GM12878 (cell line): ENCODE results near the gene DFFA. TPM values are rescaled to one million over a fixed set of nuclear protein-coding genes. Genes with fewer than 3 reads are reported as not detected.

Source experiments
- ATAC-seq: fragments of 200-7000 bp; cut with Tn5 transposase; 3 replicates; pipeline ENCODE4 v1.9.1; 2020; ENCODE audit warnings: mild to moderate bottlenecking, moderate library complexity
- BruUV-seq: library from RNA; stranded (reverse); fragments of 400-500 nt; replicated peaks from 2 replicates; lab custom pipeline; 2021; lab: Mats Ljungman, UMichigan
- CTCF ChIA-PET: fragments of 300-600 bp; sonication (Branson Sonifier 250); formaldehyde crosslinking; extraction: SDS; loops from one replicate; lab custom pipeline; 2021; ENCODE audit warnings: inconsistent platforms; lab: Yijun Ruan, JAX
- POLR2A ChIA-PET: fragments of 350-600 bp; formaldehyde crosslinking; extraction: SDS; loops from one replicate; lab custom pipeline; 2021; ENCODE audit warnings: inconsistent platforms; lab: Charles Lee
- RAD21 ChIA-PET: fragments of 300-600 bp; sonication (Branson Sonifier 250); formaldehyde crosslinking; loops from one replicate; lab custom pipeline; 2023; ENCODE audit warnings: antibody characterized with exemption; ENCODE audit not compliant: unreplicated experiment; lab: Charles Lee
- SMC1A ChIA-PET: fragments of 300-600 bp; sonication (Branson Sonifier 250); formaldehyde crosslinking; loops from one replicate; lab custom pipeline; 2023; ENCODE audit not compliant: unreplicated experiment, uncharacterized antibody; lab: Charles Lee
- DNase-seq: peaks from one replicate; pipeline ENCODE4 v3.0.0-alpha.2; 2011; ENCODE audit warnings: low read depth, low spot score
- FAIRE-seq: peaks from 3 replicates; lab custom pipeline; 2011; peaks lifted over from hg19 to GRCh38; lab: Jason Lieb, UNC
- H2AFZ ChIP-seq: 2 replicates; pipeline ENCODE4 v1.6.0; 2011; ENCODE audit warnings: low read depth, low read length, control low read depth; ENCODE audit not compliant: control insufficient read depth
- H3K27ac ChIP-seq: 2 replicates; pipeline ENCODE4 v1.5.1; 2011; ENCODE audit warnings: control low read depth; ENCODE audit not compliant: control insufficient read depth, insufficient read depth
- H3K27me3 ChIP-seq, 2 experiments: replicated peaks in 1 of 2; 2 replicates each; pipeline versions ENCODE4 v1.6.0 to v1.6.1; 2011; ENCODE audit warnings: low read length in 1 of 2; ENCODE audit not compliant: control insufficient read depth in 2 of 2, insufficient read depth in 2 of 2
- H3K36me3 ChIP-seq, 2 experiments: 2 replicates each; pipeline ENCODE4 v1.5.1; 2011; ENCODE audit warnings: low read length in 1 of 2; ENCODE audit not compliant: control insufficient read depth in 2 of 2, insufficient read depth in 2 of 2
- H3K4me1 ChIP-seq: 2 replicates; pipeline ENCODE4 v1.6.1; 2011; ENCODE audit warnings: mild to moderate bottlenecking, low read length, moderate library complexity, mixed read lengths; ENCODE audit not compliant: control insufficient read depth, insufficient read depth
- H3K4me2 ChIP-seq: 2 replicates; pipeline ENCODE4 v1.6.0; 2011; ENCODE audit warnings: control low read depth; ENCODE audit not compliant: control insufficient read depth, insufficient read depth
- H3K4me3 ChIP-seq: fragments of 200-600 bp; sonication (generic); 2 replicates; pipeline ENCODE4 v1.5.1; 2016
- H3K79me2 ChIP-seq: 2 replicates; pipeline ENCODE4 v1.6.0; 2011; ENCODE audit warnings: low read length; ENCODE audit not compliant: control insufficient read depth, insufficient read depth
- H3K9ac ChIP-seq: 2 replicates; pipeline ENCODE4 v1.8.0; 2011; ENCODE audit warnings: low read length, control low read depth, mixed read lengths; ENCODE audit not compliant: control insufficient read depth, insufficient read depth
- H3K9me3 ChIP-seq: replicated peaks from 3 replicates; pipeline ENCODE4 v1.5.1; 2011; ENCODE audit warnings: mild to moderate bottlenecking, low read length; ENCODE audit not compliant: control insufficient read depth, insufficient read depth
- H4K20me1 ChIP-seq: 2 replicates; pipeline ENCODE4 v1.6.0; 2011; ENCODE audit not compliant: control insufficient read depth, insufficient read depth
- CBFB ChIP-seq: IDR thresholded peaks from 2 replicates; pipeline ENCODE4 v1.6.1; 2016; ENCODE audit warnings: antibody characterized with exemption, low read depth
- HDAC6 ChIP-seq: fragments of 200-600 bp; sonication (generic); IDR thresholded peaks from one replicate; pipeline ENCODE4 v1.8.0; 2017; ENCODE audit warnings: antibody characterized with exemption; ENCODE audit not compliant: unreplicated experiment
- KAT2A ChIP-seq: conservative IDR thresholded peaks from 2 replicates; pipeline ENCODE4 v1.6.1; 2011; ENCODE audit warnings: low read depth, low read length; ENCODE audit not compliant: control insufficient read depth
- MXI1 ChIP-seq: fragments of 150-350 bp; IDR thresholded peaks from 2 replicates; pipeline ENCODE4 v1.6.1; 2011; ENCODE audit warnings: low read depth, mild to moderate bottlenecking, inconsistent platforms, low read length, improper control_type of control experiment
- MYB ChIP-seq: fragments of 150-350 bp; IDR thresholded peaks from 2 replicates; pipeline ENCODE4 v1.6.1; 2014; ENCODE audit warnings: mild to moderate bottlenecking, low read depth, low read length, borderline replicate concordance
- NR2C2 ChIP-seq: IDR thresholded peaks from 2 replicates; pipeline ENCODE4 v1.6.1; 2011; ENCODE audit warnings: borderline replicate concordance, low read depth; ENCODE audit not compliant: control insufficient read depth, insufficient read length
- PML ChIP-seq: IDR thresholded peaks from 2 replicates; pipeline ENCODE4 v1.6.1; 2012; ENCODE audit warnings: low read length, inconsistent platforms
- ZNF274 ChIP-seq: IDR thresholded peaks from one replicate; pipeline ENCODE4 v1.8.0; 2011; ENCODE audit not compliant: insufficient read length, insufficient read depth
- WGBS: methylation state at CpG from one replicate; pipeline ENCODE4 v1.1.6; 2016; ENCODE audit warnings: low lambda C conversion rate; ENCODE audit not compliant: insufficient replicate concordance, insufficient coverage; ENCODE audit errors: missing lambda C conversion rate; 5-methylcytosine and 5-hydroxymethylcytosine counted together
- in situ Hi-C: fragments of 300-500 bp; cut with MboI; formaldehyde crosslinking; loops from 9 replicates; pipeline ENCODE4 v1.14.3; 2018; ENCODE audit warnings: mixed read lengths
- intact Hi-C: fragments of 100-400 bp; cut with micrococcal nuclease; formaldehyde crosslinking; loops from one replicate; pipeline ENCODE4 v1.14.2; 2022; ENCODE audit not compliant: unreplicated experiment
- polyA plus RNA-seq, 11 experiments: library from polyadenylated mRNA; depleted of rRNA in 4 of 11; unstranded in 6 of 11; stranded (reverse) in 5 of 11; fragments of >200 nt; fragmentation: Nextera tagmentation in 4 of 11; fragmentation: Illumina TruSeq in 1 of 11; extraction: Ambion mirVana in 4 of 11; extraction: Trizol in 1 of 11; gene quantifications; 1 replicate in 1 of 11; 2 replicates in 10 of 11; pipeline versions ENCODE4 v1.2.1 to v1.2.3, GENCODE V29; 2011 to 2016; ENCODE audit warnings: inconsistent platforms in 2 of 11, missing spikeins in 2 of 11, low read depth in 1 of 11
- total RNA-seq, 4 experiments: library from RNA; depleted of rRNA in 3 of 4; stranded (reverse); fragments of >200 nt in 3 of 4; fragmentation: Illumina TruSeq in 1 of 4; extraction: Trizol in 1 of 4; gene quantifications; 2 replicates each; pipeline versions ENCODE4 v1.2.1 to v1.2.3, GENCODE V29; 2013 to 2021
- TF ChIP-seq, protein P1 (sequence below): fragments of 150-350 bp; IDR thresholded peaks from 2 replicates; pipeline ENCODE4 v1.6.1; 2016; ENCODE audit warnings: low read depth, low read length
- TF ChIP-seq, protein P2 (sequence below): IDR thresholded peaks from 2 replicates; pipeline ENCODE4 v1.6.1; 2012; ENCODE audit warnings: low read depth, low read length, improper control_type of control experiment
- TF ChIP-seq, protein P3 (sequence below): fragments of 450-650 bp; IDR thresholded peaks from 2 replicates; pipeline ENCODE4 v1.6.1; 2017; ENCODE audit warnings: mild to moderate bottlenecking, moderate library complexity
- TF ChIP-seq, protein P4 (sequence below): IDR thresholded peaks from 2 replicates; pipeline ENCODE4 v1.6.1; 2012; ENCODE audit warnings: low read depth, low read length, improper control_type of control experiment

Gene DFFA
- total and polyA plus RNA-seq, 10 of the 15 experiments (the other 5 are each of a cell fraction or from before 2014, with no cell fraction given) = 37.4 to 83.8 (median 52.4) TPM

DNA sequence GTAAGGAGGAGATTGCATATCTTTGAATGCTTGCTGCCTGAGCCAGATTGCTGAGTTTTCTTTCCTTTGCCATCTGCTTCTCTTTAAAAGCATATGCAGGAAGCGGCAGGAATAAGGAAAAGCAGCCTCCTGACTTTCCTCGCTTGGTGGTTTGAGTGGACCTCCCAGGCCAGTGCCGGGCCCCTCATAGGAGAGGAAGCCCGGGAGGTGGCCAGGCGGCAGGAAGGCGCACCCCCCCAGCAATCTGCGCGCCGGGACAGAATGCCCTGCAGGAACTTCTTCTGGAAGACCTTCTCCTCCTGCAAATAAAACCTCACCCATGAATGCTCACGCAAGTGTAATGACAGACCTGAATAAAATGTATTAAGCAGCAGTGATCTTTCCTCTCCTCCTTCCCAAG, 21.0 kb downstream of the DFFA start (continued):
- TF ChIP-seq, protein P1, sequence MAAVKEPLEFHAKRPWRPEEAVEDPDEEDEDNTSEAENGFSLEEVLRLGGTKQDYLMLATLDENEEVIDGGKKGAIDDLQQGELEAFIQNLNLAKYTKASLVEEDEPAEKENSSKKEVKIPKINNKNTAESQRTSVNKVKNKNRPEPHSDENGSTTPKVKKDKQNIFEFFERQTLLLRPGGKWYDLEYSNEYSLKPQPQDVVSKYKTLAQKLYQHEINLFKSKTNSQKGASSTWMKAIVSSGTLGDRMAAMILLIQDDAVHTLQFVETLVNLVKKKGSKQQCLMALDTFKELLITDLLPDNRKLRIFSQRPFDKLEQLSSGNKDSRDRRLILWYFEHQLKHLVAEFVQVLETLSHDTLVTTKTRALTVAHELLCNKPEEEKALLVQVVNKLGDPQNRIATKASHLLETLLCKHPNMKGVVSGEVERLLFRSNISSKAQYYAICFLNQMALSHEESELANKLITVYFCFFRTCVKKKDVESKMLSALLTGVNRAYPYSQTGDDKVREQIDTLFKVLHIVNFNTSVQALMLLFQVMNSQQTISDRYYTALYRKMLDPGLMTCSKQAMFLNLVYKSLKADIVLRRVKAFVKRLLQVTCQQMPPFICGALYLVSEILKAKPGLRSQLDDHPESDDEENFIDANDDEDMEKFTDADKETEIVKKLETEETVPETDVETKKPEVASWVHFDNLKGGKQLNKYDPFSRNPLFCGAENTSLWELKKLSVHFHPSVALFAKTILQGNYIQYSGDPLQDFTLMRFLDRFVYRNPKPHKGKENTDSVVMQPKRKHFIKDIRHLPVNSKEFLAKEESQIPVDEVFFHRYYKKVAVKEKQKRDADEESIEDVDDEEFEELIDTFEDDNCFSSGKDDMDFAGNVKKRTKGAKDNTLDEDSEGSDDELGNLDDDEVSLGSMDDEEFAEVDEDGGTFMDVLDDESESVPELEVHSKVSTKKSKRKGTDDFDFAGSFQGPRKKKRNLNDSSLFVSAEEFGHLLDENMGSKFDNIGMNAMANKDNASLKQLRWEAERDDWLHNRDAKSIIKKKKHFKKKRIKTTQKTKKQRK = no peak
- TF ChIP-seq MXI1 (no peak), HDAC6 (no peak)
- TF ChIP-seq, protein P2, sequence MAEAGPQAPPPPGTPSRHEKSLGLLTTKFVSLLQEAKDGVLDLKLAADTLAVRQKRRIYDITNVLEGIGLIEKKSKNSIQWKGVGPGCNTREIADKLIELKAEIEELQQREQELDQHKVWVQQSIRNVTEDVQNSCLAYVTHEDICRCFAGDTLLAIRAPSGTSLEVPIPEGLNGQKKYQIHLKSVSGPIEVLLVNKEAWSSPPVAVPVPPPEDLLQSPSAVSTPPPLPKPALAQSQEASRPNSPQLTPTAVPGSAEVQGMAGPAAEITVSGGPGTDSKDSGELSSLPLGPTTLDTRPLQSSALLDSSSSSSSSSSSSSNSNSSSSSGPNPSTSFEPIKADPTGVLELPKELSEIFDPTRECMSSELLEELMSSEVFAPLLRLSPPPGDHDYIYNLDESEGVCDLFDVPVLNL = no peak

DNA sequence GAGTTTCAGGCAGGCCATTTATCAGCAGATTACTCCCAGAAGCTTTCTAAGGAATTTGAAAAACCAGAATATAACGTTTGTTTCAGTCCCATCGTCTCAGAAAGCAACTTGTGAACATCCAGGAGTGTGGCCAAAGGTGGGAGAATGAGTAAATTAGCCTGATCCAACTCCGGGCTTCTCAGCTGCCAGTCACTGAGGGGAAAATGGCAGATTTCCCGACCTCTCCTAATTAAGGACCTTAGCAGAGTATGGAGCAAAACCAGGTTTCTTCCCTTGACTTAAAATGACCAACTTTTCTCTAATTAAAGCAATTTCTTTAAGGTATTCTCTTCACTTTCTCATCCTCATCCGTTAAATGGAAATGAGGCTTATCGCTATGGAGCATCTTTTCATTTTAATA, 21.5 kb downstream of the DFFA start:
- Histone ChIP-seq H2AFZ (no peak overlapping the region), H3K9me3 (no peaks in the 10 kb centered on the region; the same call in 2 of the 3 replicates), H3K79me2 (no peaks in the 10 kb centered on the region), H3K27ac (no peak overlapping the region), H3K36me3 (no peaks in the 10 kb centered on the region), H3K4me2 (no peak overlapping the region), H3K4me3 (no peak overlapping the region), H3K4me1 (no peaks in the 10 kb centered on the region), H4K20me1 (no peaks in the 10 kb centered on the region), H3K27me3 (no peaks in the 10 kb centered on the region), H3K9ac (no peak overlapping the region)
- DNase-seq (no peak), ATAC-seq (no peak), FAIRE-seq (no peak)
- POLR2A ChIA-PET = interaction anchor here (0.6 kb wide), 1 partner anchor 37 kb away, joined by 3 read pairs; no protein-coding TSS in a partner anchor
- in situ Hi-C loops = no loop called here
- no TSS peak for BruUV-seq
- RAD21 ChIA-PET = no interaction called here
- intact Hi-C loops = no loop called here
- 64% methylated on average over 6 of the region's 6 CpGs for WGBS
- SMC1A ChIA-PET = interaction anchor here (0.5 kb wide), 1 partner anchor 15 kb away, joined by 3 read pairs; no protein-coding TSS in a partner anchor
- CTCF ChIA-PET = no interaction called here
- TF ChIP-seq ZNF274 (no peak), NR2C2 (no peak), CBFB (no peak), PML (no peak), KAT2A (no peak), MYB (no peak)
- TF ChIP-seq, protein P3, sequence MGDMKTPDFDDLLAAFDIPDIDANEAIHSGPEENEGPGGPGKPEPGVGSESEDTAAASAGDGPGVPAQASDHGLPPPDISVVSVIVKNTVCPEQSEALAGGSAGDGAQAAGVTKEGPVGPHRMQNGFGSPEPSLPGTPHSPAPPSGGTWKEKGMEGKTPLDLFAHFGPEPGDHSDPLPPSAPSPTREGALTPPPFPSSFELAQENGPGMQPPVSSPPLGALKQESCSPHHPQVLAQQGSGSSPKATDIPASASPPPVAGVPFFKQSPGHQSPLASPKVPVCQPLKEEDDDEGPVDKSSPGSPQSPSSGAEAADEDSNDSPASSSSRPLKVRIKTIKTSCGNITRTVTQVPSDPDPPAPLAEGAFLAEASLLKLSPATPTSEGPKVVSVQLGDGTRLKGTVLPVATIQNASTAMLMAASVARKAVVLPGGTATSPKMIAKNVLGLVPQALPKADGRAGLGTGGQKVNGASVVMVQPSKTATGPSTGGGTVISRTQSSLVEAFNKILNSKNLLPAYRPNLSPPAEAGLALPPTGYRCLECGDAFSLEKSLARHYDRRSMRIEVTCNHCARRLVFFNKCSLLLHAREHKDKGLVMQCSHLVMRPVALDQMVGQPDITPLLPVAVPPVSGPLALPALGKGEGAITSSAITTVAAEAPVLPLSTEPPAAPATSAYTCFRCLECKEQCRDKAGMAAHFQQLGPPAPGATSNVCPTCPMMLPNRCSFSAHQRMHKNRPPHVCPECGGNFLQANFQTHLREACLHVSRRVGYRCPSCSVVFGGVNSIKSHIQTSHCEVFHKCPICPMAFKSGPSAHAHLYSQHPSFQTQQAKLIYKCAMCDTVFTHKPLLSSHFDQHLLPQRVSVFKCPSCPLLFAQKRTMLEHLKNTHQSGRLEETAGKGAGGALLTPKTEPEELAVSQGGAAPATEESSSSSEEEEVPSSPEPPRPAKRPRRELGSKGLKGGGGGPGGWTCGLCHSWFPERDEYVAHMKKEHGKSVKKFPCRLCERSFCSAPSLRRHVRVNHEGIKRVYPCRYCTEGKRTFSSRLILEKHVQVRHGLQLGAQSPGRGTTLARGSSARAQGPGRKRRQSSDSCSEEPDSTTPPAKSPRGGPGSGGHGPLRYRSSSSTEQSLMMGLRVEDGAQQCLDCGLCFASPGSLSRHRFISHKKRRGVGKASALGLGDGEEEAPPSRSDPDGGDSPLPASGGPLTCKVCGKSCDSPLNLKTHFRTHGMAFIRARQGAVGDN = no peak
- TF ChIP-seq, protein P4, sequence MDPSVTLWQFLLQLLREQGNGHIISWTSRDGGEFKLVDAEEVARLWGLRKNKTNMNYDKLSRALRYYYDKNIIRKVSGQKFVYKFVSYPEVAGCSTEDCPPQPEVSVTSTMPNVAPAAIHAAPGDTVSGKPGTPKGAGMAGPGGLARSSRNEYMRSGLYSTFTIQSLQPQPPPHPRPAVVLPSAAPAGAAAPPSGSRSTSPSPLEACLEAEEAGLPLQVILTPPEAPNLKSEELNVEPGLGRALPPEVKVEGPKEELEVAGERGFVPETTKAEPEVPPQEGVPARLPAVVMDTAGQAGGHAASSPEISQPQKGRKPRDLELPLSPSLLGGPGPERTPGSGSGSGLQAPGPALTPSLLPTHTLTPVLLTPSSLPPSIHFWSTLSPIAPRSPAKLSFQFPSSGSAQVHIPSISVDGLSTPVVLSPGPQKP = no peak
- TF ChIP-seq, protein P2 = no peak
